ENCODE measurements around the gene HPS4.
"Not testable (repeated sequence)": the region's sequence is repeated elsewhere in the genome, so short reads cannot be mapped to it uniquely, and the experiment has no call there.

HPS4 gene

GRCh38 chr22:26442086-26442756 is 41.4 kb downstream of the HPS4 start:
- DNase-seq (ENCODE audit: low read depth) = peak; percentile 62

- DNase-seq (ENCODE audit: low read depth) = no peak
Measured at GRCh38 chr22:26439559-26439958, 44.0 kb downstream of the HPS4 start.

GRCh38 chr22:26438776-26439175 is 44.8 kb downstream of the HPS4 start:
- DNase-seq (ENCODE audit: low read depth) = not testable (repeated sequence)

- no peak for DNase-seq (ENCODE audit: low read depth)
Measured at GRCh38 chr22:26437694-26438392, 45.7 kb downstream of the HPS4 start.

- DNase-seq (ENCODE audit: low read depth) = no peak
Measured at GRCh38 chr22:26436903-26437515, 46.6 kb downstream of the HPS4 start.

- DNase-seq (ENCODE audit: low read depth) = no peak
Measured at GRCh38 chr22:26435327-26436093, 48.1 kb downstream of the HPS4 start.

GRCh38 chr22:26433805-26434204 is 49.8 kb downstream of the HPS4 start:
- no peak for DNase-seq (ENCODE audit: low read depth)

GRCh38 chr22:26432619-26433311 is 50.8 kb downstream of the HPS4 start:
- DNase-seq (ENCODE audit: low read depth) = no peak

- DNase-seq (ENCODE audit: low read depth) = peak; percentile 32
Measured at GRCh38 chr22:26431261-26431995, 52.2 kb downstream of the HPS4 start.

GRCh38 chr22:26430600-26430999 is 53.0 kb downstream of the HPS4 start:
- DNase-seq (ENCODE audit: low read depth) = no peak

- peak; percentile 6 for DNase-seq (ENCODE audit: low read depth)
Measured at GRCh38 chr22:26429458-26430286, 53.9 kb downstream of the HPS4 start.

- peak; percentile 69 for DNase-seq (ENCODE audit: low read depth)
Measured at GRCh38 chr22:26428515-26429457, 54.8 kb downstream of the HPS4 start, which contains the start of gene ASPHD2. Gene ASPHD2 (plus strand): TSS chr22:26429260. CDS start chr22:26433616, 4,356 bp downstream.

- no peak for DNase-seq (ENCODE audit: low read depth)
Measured at GRCh38 chr22:26426924-26427323, 56.7 kb downstream of the HPS4 start.

GRCh38 chr22:26418620-26419019 is 65.0 kb downstream of the HPS4 start:
- DNase-seq (ENCODE audit: low read depth) = no peak

GRCh38 chr22:26417406-26417805 is 66.2 kb downstream of the HPS4 start:
- no peak for DNase-seq (ENCODE audit: low read depth)

- peak; percentile 67 for DNase-seq (ENCODE audit: low read depth)
Measured at GRCh38 chr22:26416670-26417276, 66.8 kb downstream of the HPS4 start.

- DNase-seq (ENCODE audit: low read depth) = no peak
Measured at GRCh38 chr22:26416256-26416655, 67.3 kb downstream of the HPS4 start.

GRCh38 chr22:26414347-26414746 is 69.2 kb downstream of the HPS4 start:
- no peak for DNase-seq (ENCODE audit: low read depth)

- DNase-seq (ENCODE audit: low read depth) = no peak
Measured at GRCh38 chr22:26410386-26410785, 73.2 kb downstream of the HPS4 start.

Measured in ELR (cell line).